NCI-H446 treated with DMSO at 0.1 percent for 48 hours (cell line): ENCODE results near the gene MMP14.
A peak's percentile ranks its signal among the peaks of the same experiment; 100 is the strongest.
"Not testable (repeated sequence)": the region's sequence is repeated elsewhere in the genome, so short reads cannot be mapped to it uniquely, and the experiment has no call there.

Experiments
- DNase-seq: peaks from one replicate; lab custom pipeline; 2025; lab: John Stamatoyannopoulos, UW

MMP14 gene

DNA sequence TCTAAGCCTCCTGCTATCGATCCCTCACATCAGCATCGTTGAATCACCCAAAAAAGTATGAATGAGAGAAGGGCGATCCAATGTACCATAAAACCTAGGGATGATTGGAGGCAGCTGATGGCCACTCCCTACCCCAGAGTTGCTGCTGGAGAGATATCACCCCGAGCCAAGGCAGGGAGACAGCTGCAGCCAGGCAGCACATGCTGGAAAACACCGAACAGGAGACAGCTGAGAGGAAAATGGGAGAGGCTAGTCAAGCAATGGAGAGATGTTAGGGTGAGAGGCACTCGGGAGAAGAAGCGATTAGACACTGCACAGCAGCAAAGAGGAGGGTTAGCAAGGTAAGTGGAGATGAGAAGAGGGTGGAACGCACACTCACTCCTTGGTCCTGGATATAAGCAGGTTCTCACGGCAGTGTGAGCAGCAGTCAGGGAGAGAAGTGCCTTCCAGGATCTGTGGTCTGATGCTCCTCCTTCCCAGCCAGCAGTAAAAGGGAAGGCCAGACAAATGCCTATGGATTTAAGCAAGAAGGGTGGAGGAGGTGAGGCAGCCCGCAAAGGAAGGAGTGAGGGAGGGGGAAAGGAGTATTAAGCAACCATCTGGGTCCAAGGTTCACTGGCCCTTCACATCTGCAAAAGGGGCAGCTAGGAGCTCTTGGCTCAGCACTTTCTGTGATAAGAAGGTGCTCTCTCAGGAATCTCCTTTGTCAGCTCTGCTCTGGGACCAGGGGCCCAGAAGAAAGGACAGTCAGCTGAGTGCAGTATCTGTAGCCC is 21.3 kb upstream of the MMP14 start, which contains the start of gene SLC7A7:
Gene SLC7A7, minus strand, starts transcription at position 495 of the 773 bp plus-strand sequence. CDS start 2,037 bp downstream, outside the sequence.
- no peak for DNase-seq

DNA sequence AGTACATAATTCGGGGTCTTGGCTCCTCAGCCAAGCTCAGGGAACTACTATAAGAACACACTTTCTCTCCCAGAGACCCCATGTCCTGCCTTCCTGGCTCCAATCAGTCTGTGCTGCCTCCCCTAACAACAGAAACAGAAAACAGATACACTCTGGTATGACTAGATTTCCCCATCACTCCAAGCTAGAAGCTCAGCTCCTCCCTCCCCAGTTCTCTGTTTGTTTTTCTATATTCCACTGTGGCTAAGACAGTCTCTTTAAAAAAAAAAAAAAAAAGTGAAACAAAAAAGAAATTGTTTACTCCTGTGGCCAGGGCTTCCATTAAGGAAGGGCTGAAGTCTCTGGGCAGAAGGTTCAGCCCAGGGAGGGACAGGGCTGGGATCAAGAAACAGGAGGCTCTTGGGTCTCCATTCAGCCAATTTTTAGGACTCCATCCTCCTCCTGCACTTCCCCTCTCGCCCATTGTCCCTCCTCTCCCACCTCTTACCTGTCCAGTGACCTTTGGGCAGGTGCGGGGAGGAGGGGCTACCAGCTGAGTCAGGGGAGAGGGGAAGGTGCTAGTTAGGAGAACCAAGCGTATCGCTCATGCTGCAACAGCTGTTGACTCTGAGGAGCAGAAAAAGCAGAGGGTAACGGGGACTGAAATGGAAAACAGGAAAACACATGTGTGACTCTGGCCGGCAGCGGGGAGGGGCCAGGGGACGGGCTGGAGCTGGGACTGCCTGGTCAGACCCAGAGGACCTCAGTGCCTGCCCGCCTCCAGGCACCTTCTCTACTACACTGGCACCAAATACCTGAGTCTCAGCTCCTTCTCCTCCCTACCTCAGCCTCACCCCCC is 17.0 kb upstream of the MMP14 start:
- DNase-seq, result no peak

DNA sequence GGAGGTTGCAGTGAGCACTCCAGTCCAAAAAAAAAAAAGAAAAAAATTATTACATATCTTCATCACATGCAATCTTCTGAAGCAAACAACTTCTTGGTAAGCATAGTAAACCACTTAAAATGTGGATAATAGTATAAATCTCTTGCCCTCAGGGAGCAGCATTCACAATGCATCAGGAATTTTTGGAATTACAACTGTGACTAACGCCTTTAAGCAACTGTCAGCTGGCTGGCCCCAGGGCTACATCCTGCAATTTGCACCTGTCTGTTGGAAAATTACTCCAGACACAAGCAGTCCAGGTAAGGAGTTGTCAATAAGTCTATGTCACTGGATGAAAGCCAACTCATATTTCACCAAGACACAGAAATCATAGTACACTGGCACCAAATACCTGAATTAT is 15.7 kb upstream of the MMP14 start:
- DNase-seq, result no peak

DNA sequence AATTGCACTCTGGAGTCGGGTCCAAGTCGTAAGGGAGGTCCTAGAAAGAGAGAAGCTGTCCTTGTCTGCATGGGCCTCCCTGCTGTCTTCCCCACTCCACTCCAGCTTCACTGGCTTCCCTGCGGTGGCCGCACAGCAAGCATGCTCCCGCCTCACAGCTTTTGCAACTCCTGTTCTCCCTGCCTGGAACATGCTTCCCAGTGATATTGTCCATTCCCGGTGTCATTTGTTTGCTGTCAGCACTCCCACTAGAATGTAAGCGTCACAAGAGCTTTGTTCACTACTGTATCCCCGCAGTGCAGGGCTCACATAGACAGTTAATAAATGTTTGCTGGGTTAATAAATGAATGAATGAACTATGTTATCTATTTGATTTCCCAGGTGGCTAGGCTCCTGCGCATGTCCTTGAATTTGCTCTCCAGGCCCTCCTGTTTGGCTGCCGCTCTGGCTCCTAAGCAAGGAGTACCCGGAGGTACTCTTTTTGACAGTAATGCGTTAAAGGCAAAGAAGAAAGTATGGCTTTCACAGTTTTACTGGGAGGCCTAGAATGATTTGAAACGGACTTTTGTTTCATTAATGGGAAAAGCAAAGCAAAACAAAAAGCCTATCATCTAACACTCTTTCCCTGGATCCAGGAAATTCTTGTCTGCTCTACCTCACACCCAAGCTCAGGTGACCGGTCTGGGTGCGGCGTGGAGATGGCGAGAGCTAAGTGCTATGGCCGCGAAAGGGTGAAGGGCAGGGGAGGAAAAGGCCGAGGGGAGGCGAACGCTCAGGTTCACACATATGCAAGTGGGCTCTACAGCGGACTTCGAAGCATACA is 15.0 kb upstream of the MMP14 start:
- no peak for DNase-seq

DNA sequence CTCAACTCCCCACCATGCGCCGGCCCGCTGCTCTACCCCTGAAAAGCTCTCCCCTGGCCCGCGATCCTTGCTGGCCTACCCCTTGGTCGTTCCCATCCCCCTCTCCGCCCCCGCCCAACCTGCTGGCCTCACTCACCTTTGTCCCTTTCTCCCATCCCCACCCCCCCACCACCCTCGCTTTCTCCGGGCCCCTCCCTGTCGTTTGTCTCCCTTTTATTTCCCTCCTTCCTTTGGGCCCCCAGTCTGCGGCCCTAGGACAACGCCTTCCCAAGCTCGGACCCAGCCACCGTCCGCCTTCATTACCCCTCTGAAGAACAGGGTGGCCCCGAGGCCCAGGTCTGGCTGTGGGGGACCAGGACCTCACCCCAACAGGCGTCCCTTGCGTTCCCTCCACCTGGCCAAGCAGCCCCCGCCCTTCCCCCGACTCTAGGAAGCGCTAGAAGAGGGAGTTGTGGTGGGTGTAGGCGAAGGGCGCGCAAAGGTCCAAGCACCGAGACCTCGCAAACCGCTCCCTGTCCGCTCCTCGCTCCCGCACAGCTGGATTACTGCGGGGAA is 14.3 kb upstream of the MMP14 start:
- no peak for DNase-seq

DNA sequence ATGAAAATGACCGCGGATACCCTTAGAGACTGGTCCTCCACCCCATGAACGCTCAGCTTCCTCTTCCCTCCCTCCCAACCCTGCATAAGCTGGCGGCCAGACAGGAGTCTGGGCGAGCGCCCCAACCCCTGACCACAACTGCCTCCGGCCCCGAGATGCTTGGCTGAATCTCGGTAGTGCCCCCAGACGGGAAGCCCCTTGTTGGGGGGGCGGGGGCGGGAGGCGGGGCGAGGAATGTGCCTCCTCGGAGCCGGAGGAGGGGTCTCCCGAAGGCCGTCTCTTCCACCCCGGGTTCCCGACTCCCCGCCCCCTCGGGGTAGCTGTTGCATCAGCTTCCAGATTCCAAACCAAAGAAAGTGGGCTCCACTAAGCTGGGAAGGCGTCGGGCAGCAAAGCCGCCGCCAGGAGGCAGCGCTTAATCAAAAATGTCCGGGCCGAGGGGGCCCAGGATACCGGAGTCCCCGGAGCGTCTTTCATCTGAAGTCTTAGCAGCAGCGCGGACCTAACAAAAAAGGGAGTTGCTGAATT is 13.8 kb upstream of the MMP14 start:
- peak; percentile 31 for DNase-seq

DNA sequence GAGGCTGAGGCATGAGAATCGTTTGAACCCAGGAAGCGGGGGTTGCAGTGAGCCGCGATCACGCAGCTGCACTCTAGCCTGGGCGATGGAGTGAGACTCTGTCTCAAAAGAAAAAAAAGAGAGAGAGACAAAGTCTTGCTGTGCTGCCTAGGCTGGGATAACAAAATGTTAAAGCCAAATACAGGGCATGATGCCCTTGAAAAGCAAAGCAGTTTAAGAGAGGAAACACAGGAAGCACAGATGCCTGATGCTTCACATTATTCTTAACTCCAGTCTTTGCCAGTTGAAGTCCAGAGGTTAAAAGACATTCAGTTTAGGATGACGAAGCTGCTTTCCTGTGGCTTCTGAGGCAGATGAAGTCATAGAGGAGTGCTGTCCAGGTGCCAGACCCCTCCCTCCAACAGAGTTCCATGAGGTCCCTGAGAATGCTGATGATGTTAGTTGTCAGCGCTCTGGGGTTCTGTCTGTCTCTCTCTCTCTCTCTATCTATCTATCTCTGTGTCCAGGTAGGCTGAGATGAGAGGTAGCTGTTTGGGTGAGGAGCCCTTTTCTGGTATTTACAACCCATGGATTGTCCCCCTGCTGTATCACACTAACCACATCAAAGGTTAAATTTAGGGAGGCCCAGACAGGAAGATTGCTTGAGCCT is 11.6 kb upstream of the MMP14 start:
- DNase-seq, result peak; percentile 26

DNA sequence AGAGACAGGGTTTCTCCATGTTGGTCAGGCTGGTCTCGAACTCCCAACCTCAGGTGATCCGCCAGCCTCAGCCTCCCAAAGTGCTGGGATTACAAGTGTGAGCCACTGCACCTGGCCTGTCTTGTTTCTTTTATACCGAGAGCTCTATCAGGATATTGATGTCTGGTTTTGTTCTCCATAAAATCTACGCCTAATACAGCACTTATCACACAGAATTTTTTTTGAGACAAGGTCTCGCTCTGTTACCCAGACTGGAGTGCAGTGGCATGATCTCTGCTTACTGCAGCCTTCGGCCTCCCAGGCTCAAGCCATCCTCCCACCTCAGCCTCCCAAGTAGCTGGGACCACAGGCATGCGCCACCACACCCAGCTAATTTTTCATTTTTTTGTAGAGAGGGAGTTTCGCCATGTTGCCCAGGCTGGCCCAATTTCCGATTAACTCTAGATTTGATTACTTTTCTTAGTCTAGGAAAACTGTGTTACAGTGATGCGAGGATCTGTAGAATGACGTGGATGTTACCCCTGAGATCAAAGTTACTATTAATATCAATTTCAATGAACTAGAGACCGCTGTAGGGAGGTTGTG is 7.2 kb upstream of the MMP14 start:
- DNase-seq, result not testable (repeated sequence)

DNA sequence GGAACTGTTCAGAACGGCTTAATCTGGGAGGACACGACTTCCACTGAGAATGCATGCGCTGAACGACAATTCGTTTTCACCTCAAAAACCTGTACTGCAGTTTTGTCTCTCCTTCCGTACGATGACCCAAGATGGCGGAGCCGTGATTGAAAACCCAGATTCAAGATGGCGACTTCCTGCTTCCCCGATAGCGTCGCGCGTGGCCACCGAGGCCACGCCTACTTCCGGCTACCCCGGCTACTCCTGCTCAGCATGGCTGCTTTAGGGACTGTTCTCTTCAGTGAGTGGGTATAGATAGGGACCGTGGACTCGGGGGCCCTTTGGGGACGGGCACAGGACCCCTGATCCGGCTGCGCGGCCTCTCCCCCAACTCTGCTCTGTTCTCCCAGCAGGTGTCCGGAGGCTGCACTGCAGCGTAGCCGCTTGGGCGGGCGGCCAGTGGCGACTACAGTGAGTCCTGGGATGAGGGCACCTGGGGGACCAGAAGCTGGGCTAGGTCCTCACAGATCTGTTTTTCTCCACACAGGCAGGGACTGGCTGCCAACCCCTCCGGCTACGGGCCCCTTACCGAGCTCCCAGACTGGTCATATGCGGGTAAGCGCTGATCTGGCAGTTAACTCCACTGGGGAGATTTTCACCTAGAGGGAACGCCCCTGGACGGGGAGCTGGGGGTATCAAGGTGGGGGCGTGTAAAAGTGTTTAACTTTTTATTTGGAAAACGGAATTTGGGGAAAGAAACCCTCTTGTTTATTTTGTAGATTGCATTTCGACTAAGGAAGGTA is 6.5 kb upstream of the MMP14 start, which contains the start of gene MRPL52:
Gene MRPL52, plus strand, starts transcription at position 227 of the 782 bp plus-strand sequence. Its CDS starts 26 bp downstream, at position 253.
- DNase-seq, result peak; percentile 89

DNA sequence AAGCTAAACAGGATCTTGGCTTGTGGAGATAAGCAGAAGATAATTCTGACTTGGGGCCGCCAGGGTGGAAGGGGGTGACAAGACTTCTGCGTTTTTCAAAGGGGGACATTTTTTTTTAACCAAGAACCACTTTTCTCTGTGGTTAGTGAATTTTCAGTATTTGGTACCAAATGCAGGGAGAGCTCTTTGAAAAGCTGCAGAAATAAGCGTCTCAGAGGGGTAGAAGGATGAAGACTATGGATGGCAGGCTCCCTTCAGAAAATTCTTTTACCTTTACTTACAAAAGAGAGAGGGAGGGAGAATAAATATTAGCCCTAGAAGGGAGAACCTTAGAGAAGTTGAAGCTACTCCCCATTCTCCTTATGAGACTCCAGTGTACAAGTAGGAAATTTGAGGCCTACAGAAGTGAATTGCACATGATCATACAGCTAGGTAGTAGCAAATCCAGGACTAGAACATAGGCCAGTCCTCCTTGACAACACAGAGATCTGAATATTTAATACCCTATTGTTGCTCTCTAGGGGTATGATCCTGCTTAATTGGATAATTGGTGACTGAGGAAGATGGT is 5.9 kb upstream of the MMP14 start:
- DNase-seq, result no peak

DNA sequence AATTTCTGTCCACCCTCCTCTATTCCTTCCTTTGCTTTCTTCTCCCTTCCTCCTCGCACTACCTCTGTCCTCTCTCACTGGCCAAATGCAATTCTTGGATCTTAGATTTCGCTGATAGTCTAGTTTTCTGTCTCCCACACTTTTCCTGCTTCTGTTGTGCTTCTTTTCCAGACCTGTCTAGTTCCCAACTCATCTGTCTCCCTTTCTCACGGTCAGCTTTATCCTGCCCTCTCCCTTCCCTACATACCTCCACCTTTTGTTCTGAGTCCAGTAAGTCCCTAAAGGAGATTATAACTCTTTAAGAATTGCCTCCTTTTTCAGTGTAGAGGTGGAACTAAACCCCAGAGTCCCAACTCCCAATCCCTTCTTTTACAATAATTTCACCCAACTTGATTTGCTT is 880 bp upstream of the MMP14 start:
- no peak for DNase-seq

DNA sequence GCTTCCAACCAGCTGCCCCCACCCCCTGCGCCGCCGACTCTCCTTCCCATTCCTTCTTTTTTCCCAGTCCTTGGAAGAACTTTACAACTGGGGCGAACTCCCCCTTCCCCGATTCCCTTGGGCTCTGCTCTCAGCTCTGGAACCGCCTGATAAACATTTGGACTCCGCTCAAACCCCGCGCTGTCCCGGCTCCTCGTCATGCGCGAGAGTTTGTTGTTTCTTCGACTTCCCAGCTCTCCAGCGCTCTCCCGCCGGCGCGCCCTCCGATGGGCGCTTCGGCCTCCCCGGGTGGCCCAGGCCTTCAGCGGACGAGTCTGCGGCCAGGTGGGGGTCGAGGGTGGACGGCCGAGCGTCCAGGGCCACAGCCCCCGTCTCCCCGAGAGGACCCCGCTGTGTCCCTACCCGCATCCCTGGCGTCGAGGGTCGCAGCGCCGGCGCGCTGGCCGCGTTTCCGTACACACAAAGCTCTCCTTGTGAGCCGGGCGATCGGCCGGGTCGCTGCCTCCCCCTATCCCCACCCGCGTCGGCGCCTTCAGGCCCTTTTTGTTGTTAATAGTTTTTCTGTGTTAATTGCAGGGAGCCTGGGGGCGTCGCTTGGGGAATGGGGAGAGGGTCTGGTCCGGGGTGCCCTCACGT is 847 bp downstream of the MMP14 start:
- no peak for DNase-seq

DNA sequence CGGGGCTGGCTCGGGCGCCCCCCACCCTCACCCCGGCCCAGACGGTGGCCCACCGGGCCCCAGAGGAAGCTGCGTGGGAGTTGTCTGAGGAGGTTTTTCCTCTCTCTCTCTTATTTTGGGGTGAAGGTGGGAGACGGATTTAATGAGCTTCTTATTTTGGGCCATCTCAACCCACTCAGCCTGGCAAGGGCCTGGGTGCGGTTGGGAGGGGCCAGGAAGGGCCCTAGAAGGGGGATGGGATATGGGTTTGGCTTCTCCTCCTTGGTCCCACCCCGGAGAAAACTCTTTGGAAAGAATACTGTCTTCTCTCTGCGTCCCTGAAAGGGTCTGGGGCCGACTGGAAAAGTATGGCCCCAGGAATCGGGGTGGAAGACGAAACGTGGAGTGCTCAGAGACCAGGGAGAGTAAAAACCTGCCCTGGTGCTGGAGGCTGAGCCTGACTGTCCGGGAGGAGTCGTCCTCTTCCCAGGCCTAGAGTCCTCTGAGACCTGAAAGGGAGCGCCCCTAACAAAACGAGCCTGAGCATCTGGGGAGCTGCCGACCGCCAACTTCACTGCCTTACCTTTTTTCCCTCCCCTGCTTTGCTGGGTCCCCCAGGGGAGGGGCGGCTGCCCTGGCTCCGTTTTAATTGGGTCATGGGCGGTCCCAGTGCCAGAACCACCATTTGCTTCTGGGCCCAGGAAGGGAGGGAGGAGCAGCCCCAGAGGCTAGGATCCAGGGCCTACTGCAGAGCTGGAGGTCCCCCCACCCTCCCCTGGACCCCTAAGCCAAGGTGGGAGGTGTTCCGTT is 1.6 kb downstream of the MMP14 start:
- DNase-seq, result no peak

DNA sequence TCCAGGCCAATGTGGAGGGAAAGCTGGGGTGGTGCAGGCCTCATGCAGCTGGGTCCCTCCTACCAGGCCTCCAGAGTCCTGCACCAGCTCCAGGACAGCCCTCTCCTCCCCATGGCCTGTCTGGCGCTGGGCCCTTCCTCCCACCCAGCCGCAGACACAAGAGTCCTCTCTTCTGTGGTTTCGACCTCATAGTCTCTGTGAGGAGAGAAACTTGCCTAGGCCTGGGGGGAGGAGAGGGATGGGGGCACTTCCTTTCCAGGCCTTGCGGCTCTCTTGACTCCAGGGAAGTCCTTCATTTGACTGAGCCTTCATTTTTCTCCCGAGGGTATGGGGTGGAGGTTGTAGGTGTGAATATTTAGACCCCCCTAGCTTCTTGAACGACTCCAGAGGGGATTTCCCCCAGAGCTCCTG is 2.3 kb downstream of the MMP14 start:
- no peak for DNase-seq

DNA sequence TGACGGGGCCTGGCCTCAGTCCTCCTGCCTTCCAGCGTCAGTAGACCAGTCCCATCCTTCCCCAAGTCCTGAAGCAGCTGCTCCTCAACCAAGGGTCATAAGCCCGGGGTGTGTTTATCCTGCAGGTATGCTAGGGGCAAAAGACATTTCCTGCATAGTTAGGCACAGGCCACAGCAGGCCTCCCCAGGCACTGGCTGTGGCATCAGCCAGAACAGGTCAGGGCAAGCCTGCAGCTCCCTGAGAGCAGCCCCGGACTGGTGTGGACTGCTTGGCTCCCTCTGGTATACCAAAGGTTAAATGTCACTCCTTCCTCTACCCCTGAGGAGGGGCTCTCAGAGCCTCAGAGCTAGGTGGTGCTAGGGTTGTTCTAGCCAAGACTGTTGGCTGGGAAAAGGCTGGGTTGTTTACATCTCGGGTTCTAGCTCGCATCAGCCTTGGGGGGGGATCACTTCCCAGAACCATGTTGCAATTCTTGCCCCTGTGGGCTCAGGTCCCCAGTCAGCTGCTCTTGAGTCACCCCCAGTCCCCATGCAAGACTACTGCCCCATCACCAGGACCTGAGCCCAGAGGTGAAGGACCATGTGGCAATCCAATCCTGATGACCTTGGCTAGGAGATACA is 2.9 kb downstream of the MMP14 start:
- DNase-seq, result no peak

DNA sequence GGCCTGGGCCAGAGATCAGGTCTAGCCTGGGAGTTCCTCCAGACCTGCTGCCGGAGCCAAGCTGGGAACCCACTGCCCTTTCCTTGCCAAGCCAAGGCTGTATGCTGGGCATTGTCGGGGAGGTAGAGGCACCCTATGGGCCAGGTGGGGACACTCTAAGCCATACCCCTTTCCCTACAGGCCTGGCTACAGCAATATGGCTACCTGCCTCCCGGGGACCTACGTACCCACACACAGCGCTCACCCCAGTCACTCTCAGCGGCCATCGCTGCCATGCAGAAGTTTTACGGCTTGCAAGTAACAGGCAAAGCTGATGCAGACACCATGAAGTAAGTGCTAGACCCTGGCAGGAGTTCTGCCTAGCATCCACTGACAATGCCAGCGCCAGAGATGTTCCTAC is 4.9 kb downstream of the MMP14 start:
- no peak for DNase-seq

DNA sequence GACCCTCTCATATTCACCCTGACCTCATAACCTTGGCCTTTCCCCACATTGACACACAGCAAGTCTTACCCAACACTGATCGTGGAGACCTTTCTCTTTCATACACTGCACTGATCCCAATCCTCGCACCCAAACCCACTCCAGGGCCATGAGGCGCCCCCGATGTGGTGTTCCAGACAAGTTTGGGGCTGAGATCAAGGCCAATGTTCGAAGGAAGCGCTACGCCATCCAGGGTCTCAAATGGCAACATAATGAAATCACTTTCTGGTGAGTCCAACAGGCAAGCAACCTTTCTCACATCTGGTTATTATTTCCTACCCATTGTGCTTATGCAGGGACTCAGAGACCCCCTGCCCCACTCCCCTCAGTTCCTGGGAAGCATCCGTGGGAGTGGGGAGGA is 5.4 kb downstream of the MMP14 start:
- no peak for DNase-seq
